CMK (cell line): Measurements from ENCODE around the gene MARK3.
"Not testable (repeated sequence)": the region's sequence is repeated elsewhere in the genome, so short reads cannot be mapped to it uniquely, and the experiment has no call there.

Experiments used
- DNase-seq: peaks from one replicate; pipeline ENCODE4 v3.0.0-alpha.2; 2010; ENCODE audit warnings: low read depth

MARK3 gene

DNA sequence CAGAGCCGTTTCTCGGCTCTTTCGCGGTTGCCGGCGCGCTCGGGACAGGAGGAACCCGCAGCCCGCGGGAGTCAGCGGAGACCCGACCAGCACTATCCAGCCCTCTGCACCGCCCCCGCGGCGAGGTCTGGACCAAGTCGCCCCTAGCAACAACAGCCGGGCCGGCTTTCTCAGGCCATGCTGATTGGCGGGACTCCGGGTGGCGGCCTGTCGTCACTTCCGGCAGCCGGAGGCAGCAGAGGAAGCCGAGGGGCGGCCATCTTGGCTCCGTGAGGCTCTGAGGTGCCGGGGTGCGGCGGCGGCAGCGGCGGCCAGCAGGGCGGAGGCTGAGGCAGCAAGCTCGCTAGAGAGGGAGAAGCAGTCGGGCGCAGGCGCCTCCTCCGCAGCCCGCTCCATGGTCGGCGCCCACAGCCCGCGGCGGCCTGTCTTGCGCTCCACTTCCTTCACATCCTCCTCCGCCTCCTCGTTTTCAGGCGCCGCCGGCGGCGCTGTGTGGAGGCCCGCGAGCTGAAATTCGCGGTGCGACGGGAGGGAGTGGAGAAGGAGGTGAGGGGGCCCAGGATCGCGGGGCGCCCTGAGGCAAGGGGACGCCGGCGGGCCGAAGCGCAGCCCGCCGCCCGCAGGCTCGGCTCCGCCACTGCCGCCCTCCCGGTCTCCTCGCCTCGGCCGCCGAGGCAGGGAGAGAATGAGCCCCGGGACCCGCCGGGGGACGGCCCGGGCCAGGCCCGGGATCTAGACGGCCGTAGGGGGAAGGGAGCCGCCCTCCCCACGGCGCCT is at the start of gene MARK3:
TSS of gene MARK3 (plus strand) at position 264 of the 777 bp plus-strand sequence. CDS start 615 bp downstream, outside the sequence.
- DNase-seq: peak; percentile 79

DNA sequence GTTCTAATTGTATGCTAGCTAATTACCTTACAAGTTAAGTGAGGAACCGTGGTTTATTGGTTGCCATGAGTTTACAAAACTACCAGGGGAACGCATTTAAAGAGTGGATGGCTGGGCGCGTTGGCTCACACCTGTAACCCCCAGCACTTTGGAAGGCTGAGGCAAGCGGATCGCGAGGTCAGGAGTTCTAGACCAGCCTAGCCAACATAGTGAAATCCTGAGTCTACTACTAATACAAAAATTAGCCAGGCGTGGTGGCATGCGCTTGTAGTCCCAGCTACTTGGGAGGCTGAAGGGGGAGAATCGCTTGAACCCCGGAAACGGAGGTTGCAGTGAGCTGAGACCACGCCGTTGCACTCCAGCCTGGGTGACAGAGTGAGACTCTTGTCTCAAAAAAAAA is 49.0 kb upstream of the MARK3 start:
- no peak for DNase-seq

DNA sequence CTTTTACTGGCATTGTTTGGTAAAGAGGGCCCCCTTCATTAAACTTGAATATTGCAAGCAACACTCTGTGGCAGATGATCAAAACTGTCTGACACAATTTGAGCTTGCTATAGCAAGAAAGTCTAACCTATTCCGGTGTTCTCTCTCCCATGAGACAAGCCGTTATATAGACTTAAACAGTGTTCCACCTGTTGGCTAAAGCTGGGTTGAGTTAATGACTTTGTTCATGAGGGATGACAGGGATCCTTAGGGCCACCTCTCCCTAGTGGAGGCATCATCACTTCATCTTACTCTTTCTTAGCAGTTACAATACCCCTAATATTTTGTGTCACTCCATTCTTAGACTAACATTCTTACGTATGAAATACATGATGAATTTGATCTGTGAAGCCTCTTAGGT is 47.4 kb upstream of the MARK3 start:
- DNase-seq: no peak

DNA sequence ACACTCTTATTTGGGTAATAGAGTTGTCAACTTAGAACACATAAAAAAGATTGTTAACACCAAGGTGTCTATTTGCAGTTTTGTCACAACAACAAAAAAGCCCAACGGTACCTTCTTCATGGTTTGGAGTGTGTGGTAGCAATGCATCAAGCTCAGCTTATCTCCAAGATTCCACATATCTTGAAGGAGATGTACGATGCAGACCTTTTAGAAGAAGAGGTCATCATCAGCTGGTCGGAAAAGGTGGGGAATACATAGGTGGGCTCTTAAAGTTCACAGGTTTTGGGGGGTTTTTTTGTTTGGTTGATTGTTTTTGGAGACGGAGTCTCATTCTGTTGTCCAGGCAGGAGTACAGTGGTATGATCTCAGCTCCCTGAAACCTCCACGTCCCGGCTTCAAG is 45.7 kb upstream of the MARK3 start:
- DNase-seq: no peak

DNA sequence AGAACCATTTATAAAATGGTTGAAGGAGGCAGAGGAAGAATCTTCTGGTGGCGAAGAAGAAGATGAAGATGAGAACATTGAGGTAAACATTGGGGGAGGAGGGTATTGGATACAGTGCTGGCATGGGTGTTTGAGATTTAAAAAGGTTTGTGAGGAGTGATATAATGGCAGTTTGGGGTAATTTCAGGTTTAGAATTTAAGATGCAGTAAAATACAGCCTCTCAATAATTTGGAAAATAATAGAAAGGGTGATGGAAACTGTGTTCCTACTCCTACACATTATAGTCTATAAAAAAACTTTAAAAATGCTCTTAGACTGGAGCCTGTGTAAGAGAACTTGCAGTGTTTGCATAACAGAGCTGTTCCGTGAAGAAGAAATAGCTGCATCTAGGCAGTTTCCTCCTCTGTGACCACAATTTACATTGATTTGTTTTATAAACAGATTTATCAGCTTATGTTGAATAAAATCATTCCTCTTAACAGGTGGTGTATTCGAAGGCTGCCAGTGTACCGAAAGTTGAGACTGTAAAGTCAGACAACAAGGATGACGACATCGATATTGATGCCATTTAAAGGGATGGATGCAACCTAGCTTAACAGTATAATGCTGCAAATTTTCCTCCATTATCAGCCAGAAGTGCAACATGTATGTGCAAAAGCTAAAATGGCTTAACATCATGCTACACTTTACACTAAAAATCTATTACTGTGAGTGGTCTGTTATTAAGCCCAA is 44.6 kb upstream of the MARK3 start:
- DNase-seq: no peak

DNA sequence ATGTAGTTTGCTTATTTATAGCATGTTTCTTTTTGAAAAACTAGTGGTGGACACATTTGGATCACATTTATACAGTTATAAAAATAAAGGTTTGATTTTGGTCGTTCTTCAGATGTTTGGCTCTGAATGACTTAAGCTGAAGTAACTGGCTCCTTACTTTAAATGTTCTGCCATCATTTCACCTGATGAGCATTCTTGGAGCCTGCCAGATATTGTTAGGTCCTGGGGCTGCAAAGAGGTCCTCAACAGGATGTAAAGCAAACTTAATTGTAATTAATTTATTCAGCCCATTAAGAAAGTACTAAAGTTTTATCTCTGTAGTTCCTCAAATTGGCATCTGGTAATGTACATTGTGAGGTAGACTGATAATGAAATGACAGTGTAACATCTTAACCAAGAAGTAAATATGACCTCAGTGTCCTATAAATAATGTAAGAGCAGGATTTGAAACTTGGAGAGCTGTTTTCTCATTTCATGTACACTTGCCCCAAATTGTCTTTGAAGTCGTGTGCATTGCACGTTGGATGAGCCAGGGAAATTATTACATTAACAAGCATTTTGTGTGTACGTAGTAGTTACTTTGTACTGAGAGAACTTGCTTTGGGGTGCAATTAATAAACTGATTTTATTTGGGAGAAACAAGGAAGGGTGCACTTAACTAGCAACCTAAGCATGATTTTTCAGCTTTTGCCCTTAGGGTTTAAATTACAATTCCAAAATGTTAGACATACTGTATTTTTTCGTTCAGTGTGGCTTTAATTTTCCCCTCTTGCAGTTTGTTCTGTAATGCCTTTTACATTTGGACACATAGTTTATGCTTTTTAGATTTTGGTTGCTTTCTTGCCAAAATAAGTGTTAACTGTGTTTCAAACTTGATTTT is 43.7 kb upstream of the MARK3 start:
- no peak for DNase-seq

DNA sequence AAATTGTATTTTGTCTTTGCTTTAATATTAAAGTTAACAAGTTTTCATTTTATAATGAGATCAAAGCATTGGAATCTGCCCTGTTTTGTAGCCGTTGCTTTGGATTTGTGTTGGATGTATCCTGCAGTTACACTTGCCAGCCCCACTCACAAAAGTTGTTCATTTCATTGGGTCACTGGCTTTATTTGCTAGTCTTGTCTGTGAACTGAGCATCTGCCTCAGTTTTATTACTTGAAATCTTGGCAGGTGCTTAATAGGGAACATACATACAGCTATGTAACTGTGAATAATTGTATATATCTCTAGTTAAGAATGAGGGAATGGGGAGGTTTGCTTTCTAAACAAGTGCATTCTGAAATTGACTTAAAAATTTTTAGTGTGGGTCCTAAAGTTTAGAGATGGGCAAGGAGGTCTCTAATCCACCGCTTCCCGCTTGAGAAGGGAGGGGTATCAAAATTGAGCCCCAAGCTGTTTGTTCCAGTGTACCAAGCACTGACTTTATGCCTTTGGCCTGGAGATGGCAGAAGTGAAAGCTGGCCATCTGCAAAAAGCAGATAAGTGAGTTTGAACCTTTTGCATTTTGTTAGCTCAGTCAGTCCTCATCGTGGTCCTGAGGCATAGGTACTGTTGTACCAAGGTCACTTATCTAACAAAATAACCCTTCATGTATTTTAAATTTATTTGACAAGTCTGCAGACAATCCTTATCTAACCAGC is 41.9 kb upstream of the MARK3 start:
- no peak for DNase-seq

DNA sequence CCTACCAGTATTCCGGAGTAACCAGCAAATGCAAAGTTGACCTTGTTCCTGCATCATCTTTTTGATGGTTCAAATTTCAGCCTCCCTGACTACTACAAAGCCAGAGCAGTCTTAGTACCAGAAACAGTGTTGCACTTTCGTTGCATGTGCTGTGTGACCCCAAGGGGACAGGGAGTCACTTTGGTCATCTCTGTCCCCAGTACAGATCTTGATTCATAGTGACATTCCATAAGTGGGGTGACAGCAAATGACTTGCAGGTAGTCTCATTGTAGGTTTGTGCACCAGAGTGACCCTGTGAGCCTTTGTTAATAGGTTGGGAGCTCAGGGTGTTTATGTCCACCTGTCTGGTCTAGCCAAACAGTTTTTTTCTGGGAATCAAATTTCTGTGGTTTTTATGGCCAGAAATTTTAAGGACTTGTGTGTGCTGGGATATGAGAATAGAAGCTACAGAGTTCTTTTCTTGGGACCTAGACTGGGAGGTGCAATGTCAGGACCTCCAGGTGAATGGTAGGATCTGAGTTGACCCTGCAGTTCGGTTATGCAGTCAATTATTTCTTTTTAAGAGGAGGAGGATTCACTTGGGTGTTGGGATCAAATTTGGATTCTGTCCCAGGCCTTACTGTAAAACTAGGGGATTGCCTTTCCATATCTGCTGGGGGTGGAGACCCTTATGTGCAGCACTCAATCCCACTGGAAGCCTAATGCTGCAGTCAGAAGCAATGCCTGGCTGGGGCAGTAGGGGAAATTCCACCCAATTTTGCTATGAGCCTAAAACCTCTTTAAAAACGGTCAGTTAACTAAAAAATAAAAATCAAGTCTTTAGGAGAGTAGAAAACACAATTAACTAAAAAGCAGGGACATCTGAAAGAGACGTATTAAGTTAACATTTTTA is 41.1 kb upstream of the MARK3 start:
- no peak for DNase-seq

DNA sequence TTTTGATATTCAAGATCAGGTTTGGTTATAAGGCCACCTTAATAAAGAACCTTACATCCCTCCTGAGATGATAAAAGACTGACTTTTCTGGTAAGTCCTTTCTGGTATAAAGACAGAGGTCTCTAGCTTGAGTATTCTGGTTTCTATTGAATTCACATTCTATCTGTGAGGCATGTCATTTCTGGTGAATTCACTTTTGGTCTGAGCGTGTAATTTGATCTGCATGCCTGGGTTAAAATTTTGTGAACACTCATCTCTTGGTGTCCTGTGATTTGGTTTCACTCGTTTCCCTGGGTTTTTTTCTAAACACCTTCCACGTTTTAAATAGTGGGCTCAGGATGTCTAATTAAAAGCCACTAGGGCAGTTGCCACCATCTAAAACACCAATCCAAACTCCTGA is 38.9 kb upstream of the MARK3 start:
- no peak for DNase-seq

DNA sequence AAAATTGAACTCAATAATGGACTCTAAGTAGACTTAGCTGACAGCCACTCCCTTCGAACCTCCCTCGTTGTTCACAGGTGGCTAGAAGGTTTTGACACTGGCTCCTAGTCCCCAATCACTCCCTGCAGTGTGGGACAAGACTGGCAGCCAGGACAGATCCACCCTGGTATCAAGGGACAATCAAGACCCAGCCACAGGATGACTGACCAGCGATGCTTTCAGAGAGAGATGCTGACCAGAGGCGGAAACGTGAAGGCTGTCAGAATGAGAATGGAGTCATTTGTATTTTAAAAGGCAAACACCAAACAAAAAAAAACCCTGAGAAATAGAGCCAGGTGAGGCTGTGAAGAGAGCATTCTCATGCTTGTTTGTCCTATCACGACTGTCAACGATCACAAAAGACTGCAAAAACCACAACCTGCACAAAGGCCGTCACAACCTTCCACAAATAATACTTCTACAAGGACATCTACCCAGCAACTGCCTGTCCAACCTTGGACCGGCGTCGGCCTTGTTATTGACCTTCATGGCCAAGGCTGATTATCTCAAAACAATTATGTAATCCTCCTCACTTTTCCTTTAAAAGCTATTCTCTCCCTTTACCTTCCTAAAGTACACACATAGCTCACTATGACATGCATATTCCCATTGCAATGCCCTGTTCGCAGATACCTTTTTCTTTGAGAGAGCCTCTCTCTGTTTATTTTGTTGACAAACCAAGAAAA is 38.0 kb upstream of the MARK3 start:
- DNase-seq: no peak

DNA sequence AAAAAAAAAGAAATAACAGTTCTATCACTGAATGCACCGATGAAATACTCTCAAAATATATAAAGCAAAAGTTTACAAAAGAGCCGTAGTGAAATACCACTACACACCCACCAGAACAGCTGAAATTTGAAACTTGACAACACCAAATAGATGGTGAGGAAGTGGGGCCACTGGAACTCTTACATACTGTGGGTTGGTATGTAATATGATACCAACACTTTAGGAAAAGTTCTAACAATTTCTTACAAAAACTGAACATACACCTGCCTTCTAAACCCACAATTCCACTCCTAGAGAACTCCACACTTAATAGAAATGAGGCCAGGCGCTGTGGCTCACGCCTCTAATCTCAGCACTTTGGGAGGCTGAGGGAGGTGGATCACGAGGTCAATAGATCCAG is 37.1 kb upstream of the MARK3 start:
- DNase-seq: no peak

DNA sequence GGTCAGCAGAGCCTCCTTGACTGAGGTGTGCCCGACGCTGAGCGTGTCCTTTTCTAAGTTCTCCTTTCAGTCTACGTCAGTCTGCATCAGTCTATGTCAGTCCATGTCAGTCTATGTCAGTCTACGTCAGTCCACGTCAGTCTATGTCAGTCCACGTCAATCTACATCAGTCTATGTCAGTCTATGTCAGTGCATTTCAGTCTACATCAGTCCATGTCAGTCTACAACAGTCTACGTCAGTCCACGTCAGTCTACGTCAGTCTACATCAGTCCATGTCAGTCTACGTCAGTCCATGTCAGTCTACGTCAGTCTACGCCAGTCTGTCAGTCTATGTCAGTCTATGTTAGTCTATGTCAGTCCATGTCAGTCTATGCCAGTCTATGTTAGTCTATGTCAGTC is 35.2 kb upstream of the MARK3 start:
- DNase-seq: no peak

DNA sequence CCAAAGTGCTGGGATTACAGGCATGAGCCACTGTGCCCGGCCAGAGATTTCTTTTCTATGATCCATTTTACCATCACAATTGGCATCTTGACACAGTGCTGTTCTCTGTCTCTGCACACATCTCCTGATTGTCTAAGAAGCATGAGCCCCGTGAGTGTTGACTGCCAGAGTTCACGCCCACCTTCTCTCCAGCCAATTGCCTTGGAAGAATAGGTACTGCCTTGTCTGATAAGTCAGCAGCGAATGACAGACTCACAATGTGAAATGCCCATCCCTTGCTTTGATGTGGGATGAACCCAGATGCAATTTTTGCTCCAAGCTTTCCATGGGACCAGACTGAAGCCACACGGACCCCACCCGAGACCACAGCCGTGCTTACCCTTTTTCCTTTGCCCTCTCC is 31.9 kb upstream of the MARK3 start:
- DNase-seq: no peak

DNA sequence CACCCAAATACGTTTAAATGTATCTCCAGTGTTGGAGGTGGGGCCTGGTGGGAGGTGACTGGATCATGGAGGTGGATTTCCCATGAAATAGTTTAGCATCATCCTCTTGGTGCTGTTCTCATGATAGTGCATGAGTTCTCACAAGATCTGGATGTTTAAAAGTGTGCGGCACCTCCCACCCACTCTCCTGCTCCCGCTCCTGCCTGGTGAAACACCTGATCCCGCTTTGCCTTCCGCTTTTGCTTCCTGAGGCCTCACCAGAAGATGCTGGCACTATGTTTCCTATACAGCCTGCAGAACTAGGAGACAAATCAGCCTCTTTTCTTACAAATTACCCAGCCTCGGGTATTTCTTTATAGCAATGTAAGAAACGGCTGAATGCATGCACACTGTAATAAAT is 31.1 kb upstream of the MARK3 start:
- DNase-seq: no peak

DNA sequence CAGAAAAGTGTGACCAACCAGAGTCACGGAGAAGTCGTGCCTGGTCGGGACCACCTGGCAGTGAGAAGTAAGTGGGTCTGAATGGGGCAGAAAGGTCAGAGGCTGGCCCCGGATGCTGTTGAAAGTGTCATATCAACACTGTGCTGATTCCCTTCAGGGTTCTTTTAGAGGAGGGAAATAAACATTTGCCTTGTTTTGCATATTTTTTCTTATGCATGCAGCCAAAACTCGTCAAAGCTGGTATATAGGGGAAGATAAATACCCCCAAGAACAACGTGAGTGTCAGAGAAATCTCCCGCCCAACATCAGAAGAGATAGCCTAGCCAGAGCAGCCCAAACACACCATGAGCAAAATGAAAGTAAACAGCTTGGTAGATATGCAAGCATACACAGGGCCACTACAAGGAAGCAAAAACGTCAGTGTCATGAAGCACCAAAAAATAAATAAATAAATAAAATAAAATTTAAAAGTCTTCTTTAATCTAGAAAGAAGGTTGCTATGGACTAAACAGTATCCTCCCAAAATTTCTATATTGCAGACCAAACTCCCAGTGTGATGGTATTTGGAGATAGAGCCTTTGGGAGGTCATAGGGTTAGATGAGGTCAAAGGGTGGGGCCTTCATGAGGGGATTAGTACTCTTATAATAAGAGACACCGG is 29.1 kb upstream of the MARK3 start:
- no peak for DNase-seq

DNA sequence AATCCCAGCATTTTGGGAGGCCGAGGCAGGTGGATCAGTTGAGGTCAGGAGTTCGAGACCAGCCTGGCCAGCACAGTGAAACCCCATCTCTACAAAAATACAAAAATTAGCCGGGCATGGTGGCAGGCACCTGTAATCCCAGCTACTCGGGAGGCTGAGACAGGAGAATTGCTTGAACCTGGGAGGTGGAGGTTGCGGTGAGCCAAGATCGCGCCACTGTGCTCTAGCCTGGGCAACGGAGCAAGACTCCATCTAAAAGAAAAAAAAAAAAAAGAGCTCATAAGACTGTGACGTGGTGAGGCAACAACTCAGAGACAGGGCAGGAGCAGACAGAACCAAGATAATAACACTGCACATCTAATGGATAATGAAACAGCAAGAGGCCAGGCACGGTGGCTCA is 27.7 kb upstream of the MARK3 start:
- DNase-seq: not testable (repeated sequence)

DNA sequence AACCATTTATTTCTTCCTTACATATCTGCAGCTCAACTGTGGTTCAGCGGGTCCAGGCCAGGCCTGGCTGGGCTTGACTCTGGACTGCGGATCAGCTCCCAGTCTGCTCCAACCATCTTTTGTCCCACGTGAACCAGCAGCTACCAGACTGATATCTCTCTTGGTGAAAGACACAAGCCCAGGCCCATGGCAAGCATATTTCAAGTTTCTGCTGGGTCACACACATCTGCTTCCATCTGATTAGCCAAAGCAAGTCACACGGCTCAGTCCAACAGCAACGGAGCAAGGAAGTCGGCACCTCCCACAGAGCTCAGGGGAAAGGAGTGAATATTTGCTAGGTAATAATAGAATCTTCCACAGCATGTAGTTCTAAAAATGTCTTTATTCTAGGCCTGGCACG is 24.7 kb upstream of the MARK3 start:
- DNase-seq: no peak

DNA sequence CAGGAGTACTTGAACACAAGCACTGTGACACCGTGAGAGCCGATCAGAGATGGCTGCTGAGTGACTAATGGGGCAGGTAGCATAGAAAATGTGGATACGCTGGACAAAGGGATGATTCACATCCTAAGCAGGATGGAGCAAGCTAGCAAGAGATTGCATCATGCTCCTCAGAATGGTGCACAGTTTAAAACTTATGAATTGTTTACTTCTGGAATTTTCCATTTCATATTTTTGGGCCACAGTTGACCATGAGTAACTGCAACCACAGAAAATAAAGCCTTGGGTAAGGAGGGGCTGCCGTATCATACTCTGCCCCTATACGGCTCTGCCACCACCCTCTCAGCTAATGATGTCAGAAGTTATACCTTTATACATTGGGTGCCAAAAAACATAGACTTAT is 23.3 kb upstream of the MARK3 start:
- no peak for DNase-seq

DNA sequence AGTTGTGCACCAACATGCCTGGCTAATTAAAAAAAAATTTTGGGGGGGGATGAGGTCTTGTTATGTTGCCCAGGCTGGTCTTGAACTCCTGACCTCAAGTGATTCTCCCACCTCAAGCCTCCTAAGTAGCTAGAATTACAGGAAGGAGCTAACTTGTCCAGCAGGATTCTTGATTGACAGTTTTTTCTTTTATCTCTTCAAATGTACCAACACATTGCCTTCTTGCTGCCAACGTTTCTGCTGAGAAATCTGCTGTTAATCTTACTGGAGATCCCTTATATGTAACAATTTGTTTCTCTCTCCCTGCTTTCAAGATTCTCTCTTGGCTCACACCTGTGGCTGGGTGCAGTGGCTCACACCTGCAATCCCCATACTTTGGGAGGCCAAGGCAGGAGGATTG is 22.4 kb upstream of the MARK3 start:
- DNase-seq: no peak

DNA sequence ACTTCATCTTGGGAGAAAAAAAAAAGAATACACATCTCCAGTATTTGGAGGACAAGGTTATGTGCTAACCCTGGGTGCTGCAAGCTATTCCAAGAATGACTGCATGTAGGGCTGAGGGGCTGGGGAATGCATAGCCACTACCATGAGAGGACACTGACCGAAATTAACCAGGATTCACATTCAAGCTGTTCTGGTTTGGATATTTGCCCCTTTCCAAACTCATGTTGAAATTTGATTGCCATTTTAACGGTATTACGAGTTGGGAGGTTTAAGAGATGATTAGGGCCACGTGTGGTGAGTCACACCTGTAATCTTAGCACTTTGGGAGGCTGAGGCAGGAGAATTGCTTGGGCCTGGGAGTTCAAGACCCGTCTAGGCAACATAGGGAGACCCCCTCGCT is 18.5 kb upstream of the MARK3 start:
- DNase-seq: no peak
